Subcutaneous abdominal adipose tissue (tissue), 5 donors: Measurements from ENCODE around the gene TMEM43.
"Not testable (repeated sequence)": the region's sequence is repeated elsewhere in the genome, so short reads cannot be mapped to it uniquely, and the experiment has no call there.

ENCODE experiments used
- H3K27ac ChIP-seq: one replicate; pipeline ENCODE4 v1.7.0; 2013; ENCODE audit warnings: low read depth, mild to moderate bottlenecking, inconsistent platforms, low read length, moderate library complexity
- H3K27me3 ChIP-seq, 5 donors: one replicate each; pipeline ENCODE4 v1.7.0; 2013; ENCODE audit warnings: low read length in 5 of 5, inconsistent platforms in 1 of 5; ENCODE audit not compliant: control insufficient read depth in 5 of 5, insufficient read depth in 4 of 5
- H3K36me3 ChIP-seq, 5 donors: one replicate each; pipeline ENCODE4 v1.7.0; 2013; ENCODE audit warnings: low read length in 5 of 5; ENCODE audit not compliant: control insufficient read depth in 5 of 5, insufficient read depth in 5 of 5
- H3K4me1 ChIP-seq, 5 donors: one replicate each; pipeline ENCODE4 v1.7.0; 2013; ENCODE audit warnings: low read length in 5 of 5, mild to moderate bottlenecking in 3 of 5, moderate library complexity in 1 of 5; ENCODE audit not compliant: control insufficient read depth in 5 of 5, insufficient read depth in 5 of 5
- H3K4me3 ChIP-seq, 5 donors: one replicate each; pipeline ENCODE4 v1.7.0; 2013; ENCODE audit warnings: low read length in 5 of 5, low read depth in 1 of 5
- H3K9ac ChIP-seq, 5 donors: one replicate each; pipeline ENCODE4 v1.7.0; 2013; ENCODE audit warnings: low read length in 5 of 5, mild to moderate bottlenecking in 4 of 5, moderate library complexity in 3 of 5
- H3K9me3 ChIP-seq, 5 donors: one replicate each; pipeline ENCODE4 v1.7.0; 2013; ENCODE audit warnings: low read length in 5 of 5; ENCODE audit not compliant: control insufficient read depth in 5 of 5
- donor health status: healthy.
- donor health status: healthy.
- donor health status: healthy.
- donor health status: healthy.
- donor health status: healthy.

The TMEM43 gene, protein sequence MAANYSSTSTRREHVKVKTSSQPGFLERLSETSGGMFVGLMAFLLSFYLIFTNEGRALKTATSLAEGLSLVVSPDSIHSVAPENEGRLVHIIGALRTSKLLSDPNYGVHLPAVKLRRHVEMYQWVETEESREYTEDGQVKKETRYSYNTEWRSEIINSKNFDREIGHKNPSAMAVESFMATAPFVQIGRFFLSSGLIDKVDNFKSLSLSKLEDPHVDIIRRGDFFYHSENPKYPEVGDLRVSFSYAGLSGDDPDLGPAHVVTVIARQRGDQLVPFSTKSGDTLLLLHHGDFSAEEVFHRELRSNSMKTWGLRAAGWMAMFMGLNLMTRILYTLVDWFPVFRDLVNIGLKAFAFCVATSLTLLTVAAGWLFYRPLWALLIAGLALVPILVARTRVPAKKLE

GRCh38 chr3:14124615-14125192 lies at the start of gene TMEM43, which contains the start of gene CHCHD4:
Gene TMEM43 (plus strand): TSS chr3:14125052. CDS start chr3:14125194, 142 bp downstream.
Gene CHCHD4 (minus strand): TSS chr3:14124870. CDS start chr3:14124676, 194 bp downstream.
- peak within 1 kb of the TSS; percentile 95 for H3K27ac ChIP-seq
- peaks cover 12 to 47% (median 36%) of the 10 kb centered on the region in 5 donors for H3K4me1 ChIP-seq
- peak within 1 kb of the TSS; percentile 81 to 97 (median 95) for H3K9ac ChIP-seq
- no peaks in the 10 kb centered on the region for H3K27me3 ChIP-seq
- H3K9me3 ChIP-seq: no peaks in the 10 kb centered on the region
- H3K4me3 ChIP-seq: peak within 1 kb of the TSS; percentile 93 to 97 (median 96)
- H3K36me3 ChIP-seq: peaks cover 0 to 39% (median 26%) of the 10 kb centered on the region in 5 donors

DNA sequence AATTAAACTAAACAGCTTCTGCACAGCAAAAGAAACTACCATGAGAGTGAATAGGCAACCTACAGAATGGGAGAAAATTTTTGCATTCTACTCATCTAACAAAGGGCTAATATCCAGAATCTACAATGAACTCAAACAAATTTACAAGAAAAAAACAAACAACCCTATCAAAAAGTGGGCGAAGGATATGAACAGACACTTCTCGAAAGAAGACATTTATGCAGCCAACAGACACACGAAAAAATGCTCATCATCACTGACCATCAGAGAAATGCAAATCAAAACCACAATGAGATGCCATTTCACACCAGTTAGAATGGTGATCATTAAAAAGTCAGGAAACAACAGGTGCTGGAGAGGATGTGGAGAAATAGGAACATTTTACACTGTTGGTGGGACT lies 49.6 kb upstream of the TMEM43 start:
- not testable (repeated sequence) for H3K27me3 ChIP-seq, H3K9me3 ChIP-seq, H3K36me3 ChIP-seq, H3K27ac ChIP-seq, H3K4me3 ChIP-seq, H3K9ac ChIP-seq
- peaks cover 0 to 18% (median 0%) of the 10 kb centered on the region in 5 donors for H3K4me1 ChIP-seq

DNA sequence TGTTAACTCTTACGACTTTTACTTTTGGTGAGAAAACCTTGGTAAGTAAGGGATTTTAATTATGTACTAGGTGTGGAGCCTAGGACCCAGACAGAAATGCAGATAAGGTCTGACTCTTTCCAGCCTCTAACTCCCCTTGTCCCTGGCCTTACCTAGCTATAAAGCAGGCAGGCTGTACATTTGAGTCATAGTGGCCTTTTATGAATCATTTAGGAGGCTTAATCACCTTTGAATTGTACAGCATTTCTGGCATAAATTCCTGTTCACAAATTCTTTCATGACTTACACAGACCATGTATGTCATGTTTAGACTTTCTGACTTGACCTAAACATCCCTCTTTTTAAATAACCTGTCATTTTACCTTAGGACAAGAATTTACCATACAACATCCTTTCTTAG lies 47.5 kb upstream of the TMEM43 start:
- H3K36me3 ChIP-seq: no peaks in the 10 kb centered on the region
- no peaks in the 10 kb centered on the region for H3K9me3 ChIP-seq
- no peak overlapping the region for H3K4me3 ChIP-seq
- H3K27me3 ChIP-seq: no peaks in the 10 kb centered on the region
- no peak overlapping the region for H3K27ac ChIP-seq
- H3K9ac ChIP-seq: no peak overlapping the region
- peaks cover 0 to 19% (median 0%) of the 10 kb centered on the region in 5 donors for H3K4me1 ChIP-seq

- Histone ChIP-seq H3K4me3 (no peak overlapping the region), H3K36me3 (no peaks in the 10 kb centered on the region), H3K27ac (no peak overlapping the region), H3K9ac (no peak overlapping the region), H3K4me1 (peaks cover 0 to 19% (median 0%) of the 10 kb centered on the region in 5 donors), H3K9me3 (no peaks in the 10 kb centered on the region), H3K27me3 (no peaks in the 10 kb centered on the region)
Measured at GRCh38 chr3:14082108-14082657, 42.7 kb upstream of the TMEM43 start.

DNA sequence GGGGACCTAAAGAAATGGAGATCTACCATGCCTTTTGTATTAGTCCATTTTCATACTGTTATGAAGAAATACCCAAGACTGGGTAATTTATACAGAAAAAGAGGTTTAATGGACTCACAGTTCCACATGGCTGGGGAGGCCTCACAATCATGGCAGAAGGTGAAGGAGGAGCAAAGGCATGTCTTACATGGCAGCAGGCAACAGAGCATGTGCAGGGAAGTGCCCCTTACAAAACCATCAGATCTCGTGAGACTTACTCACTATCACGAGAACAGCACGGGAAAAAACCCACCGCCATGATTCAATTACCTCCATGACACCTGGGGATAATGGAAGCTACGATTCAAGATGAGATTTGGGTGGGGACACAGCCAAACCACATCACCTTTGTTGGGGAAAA lies 37.4 kb upstream of the TMEM43 start:
- H3K9me3 ChIP-seq: peaks cover 0 to 14% (median 5%) of the 10 kb centered on the region in 5 donors
- H3K9ac ChIP-seq, H3K36me3 ChIP-seq, H3K4me1 ChIP-seq, H3K27ac ChIP-seq, H3K27me3 ChIP-seq, H3K4me3 ChIP-seq: not testable (repeated sequence)

DNA sequence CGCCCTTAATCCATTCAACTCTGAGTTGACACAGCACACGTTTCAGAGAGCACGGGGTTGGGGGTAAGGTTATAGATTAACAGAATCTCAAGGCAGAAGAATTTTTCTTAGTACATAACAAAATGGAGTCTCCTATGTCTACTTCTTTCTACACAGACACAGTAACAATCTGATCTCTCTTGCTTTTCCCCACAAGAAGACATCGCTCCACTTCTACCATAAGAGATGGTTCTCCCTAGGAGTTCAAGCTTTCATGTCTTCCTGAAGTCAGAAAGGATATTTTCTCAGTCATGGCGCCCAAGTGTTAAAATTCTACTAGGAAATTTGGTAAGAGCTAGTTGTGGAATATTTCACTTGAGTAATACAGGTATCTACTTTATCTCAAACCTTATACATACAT lies 32.9 kb upstream of the TMEM43 start:
- not testable (repeated sequence) for H3K4me1 ChIP-seq, H3K9ac ChIP-seq, H3K27ac ChIP-seq, H3K36me3 ChIP-seq, H3K4me3 ChIP-seq, H3K27me3 ChIP-seq
- H3K9me3 ChIP-seq: peaks cover 0 to 14% (median 5%) of the 10 kb centered on the region in 5 donors

DNA sequence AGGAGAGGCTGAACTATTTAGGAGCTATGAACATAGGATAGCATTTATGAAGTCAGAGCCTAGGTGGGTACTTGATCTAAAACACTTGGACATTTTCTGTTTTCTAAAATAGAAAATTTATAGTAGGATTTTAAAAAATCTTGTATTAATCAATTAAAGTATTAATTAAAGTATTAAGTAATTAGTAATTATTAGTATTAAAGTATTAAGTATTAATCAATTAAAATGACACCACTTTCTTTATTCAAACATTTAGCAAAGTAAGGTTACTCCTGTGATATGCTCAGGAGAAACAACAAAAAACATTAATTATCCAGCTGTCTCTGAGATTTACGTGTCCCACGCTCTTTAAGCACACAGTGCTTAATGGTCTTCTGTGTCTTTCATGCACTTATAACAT lies 32.4 kb upstream of the TMEM43 start:
- H3K27me3 ChIP-seq: no peaks in the 10 kb centered on the region
- no peaks in the 10 kb centered on the region for H3K36me3 ChIP-seq
- H3K9me3 ChIP-seq: peaks cover 0 to 15% (median 5%) of the 10 kb centered on the region in 5 donors
- no peak overlapping the region for H3K27ac ChIP-seq
- no peaks in the 10 kb centered on the region for H3K4me1 ChIP-seq
- H3K9ac ChIP-seq: no peak overlapping the region
- no peak overlapping the region for H3K4me3 ChIP-seq

DNA sequence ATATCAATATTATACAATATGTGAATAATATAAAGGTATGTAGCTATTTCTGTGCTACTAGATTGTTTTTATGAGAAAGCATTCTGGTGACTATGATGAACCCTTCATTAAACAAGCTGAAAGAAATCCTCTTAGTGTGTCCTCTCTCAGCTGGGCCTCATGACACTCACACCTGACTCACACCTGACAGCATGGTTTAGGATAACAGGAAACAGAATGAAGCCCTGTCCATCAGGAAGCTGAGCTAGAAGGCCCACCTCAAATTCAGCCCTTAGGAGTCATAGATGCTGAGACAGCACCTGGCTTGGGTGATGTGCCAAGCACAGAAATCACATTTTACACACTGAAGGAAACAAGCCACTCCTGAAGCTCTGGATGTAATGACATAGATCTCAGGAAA lies 31.0 kb upstream of the TMEM43 start:
- H3K9me3 ChIP-seq: peaks cover 0 to 14% (median 6%) of the 10 kb centered on the region in 5 donors
- H3K4me3 ChIP-seq: no peak overlapping the region
- no peak overlapping the region for H3K27ac ChIP-seq
- H3K27me3 ChIP-seq: no peaks in the 10 kb centered on the region
- H3K4me1 ChIP-seq: no peaks in the 10 kb centered on the region
- H3K36me3 ChIP-seq: no peaks in the 10 kb centered on the region
- H3K9ac ChIP-seq: no peak overlapping the region

DNA sequence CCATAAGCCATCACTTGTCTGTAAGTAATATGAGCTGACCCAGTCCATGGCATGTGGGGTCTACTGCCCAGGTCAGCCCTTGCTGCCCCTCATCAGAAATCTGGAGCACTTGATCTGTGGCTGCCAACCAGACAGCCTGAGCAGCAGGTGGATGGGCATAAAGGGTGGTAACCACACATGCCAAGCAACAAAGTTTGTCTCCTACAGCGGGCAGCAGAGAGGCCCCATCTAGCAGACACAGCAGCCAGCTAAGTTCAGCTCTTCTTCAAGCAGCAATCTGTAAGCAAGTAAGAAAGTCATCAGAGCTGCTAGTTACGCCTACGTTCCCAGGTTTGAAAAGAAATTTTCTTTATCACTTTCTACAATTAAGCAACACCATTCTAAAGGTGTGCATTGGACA lies 28.1 kb upstream of the TMEM43 start:
- Histone ChIP-seq H3K4me3 (no peak overlapping the region), H3K27me3 (no peaks in the 10 kb centered on the region), H3K4me1 (no peaks in the 10 kb centered on the region), H3K9ac (no peak overlapping the region), H3K9me3 (peaks cover 0 to 8% (median 6%) of the 10 kb centered on the region in 5 donors), H3K36me3 (no peaks in the 10 kb centered on the region), H3K27ac (no peak overlapping the region)
